Endometrium (tissue), 2 donors: ENCODE data around the gene TTC8.

ENCODE experiments used
- FAIRE-seq: peaks from 2 replicates; lab custom pipeline; 2012; peaks lifted over from hg19 to GRCh38; lab: Jason Lieb, UNC
- donor health status: control.
- donor health status: control.

Gene TTC8

GRCh38 chr14:88868558-88869159 lies 44.2 kb downstream of the TTC8 start:
- no peak for FAIRE-seq

GRCh38 chr14:88870777-88871176 lies 46.3 kb downstream of the TTC8 start:
- FAIRE-seq, result no peak

- no peak for FAIRE-seq
Observed at GRCh38 chr14:88871429-88871828, 47.0 kb downstream of the TTC8 start.

DNA sequence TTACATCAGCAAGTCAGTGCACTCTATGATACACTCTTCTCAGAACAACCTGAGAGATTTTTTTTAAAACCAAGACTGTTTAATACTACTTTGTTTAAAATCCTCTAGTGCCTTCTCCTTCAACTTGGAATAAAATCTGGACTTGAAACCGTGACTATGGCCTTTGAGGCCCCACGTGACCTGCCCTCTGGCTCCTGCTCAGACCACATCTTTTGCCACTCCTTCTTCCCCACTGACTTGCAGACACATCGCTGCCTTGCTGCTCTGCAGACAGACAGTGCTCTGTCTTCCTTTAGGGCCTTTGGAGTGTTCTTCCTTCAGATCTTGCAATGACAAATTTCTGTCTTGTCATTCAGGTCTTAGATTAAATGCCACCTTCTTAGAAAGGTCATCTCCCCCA lies 48.5 kb downstream of the TTC8 start:
- no peak for FAIRE-seq

DNA sequence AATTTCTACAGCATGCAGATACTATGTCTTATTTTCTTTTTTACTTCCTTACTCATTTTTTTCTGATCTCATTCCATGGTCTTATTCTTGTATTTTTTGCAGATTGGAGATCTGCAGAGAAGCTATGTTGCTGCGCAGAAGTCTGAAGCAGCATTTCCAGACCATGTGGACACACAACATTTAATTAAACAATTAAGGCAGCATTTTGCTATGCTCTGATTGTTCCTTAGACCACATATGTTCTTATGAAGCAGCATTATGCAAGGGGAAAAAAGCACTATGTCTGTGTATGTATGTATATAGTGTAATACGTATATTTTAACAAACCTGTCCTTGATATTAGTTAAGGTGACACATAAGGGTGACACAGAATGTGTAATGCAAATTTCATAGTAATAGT lies 52.7 kb downstream of the TTC8 start:
- no peak for FAIRE-seq

- no peak for FAIRE-seq
Observed at GRCh38 chr14:88879022-88879421, 54.6 kb downstream of the TTC8 start.

DNA sequence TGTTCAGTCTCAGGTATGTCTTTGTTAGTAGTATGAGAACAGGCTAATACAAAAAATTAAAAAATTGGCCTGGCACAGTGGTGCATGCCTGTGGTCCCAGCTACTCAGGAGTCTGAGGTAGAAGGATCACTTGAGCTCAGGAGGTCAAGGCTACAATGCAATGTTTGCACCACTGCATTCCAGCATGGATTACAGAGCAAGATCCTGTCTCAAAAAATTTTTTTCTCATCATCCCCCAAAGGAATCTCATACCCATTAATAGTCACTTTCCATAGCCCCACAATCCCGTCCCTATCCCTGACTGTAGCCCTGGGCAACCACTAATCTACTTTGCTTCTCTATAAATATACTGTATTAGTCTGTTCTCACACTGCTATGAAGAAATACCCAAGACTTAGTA lies 57.8 kb downstream of the TTC8 start:
- no peak for FAIRE-seq

- FAIRE-seq, result no peak
Observed at GRCh38 chr14:88895116-88895515, 70.7 kb downstream of the TTC8 start.

DNA sequence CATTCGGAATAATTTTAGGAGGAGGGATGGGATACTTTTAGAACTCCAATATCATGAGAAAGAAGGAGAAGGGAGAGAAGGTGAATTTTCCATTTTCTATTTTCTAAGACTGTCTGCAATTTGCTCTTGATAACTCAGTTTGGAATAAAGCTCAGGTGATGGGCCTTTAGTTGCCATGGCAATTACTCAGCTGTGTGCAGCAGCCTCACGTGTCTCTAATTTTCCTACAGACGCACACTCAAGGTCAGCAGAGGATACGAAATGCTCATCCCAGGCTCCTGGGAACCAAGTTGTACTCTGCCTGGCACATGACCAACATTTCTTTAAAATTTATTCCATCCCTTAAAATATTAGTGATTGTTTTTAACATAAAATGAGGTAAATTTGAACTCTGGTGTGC lies 76.7 kb downstream of the TTC8 start:
- no peak for FAIRE-seq

DNA sequence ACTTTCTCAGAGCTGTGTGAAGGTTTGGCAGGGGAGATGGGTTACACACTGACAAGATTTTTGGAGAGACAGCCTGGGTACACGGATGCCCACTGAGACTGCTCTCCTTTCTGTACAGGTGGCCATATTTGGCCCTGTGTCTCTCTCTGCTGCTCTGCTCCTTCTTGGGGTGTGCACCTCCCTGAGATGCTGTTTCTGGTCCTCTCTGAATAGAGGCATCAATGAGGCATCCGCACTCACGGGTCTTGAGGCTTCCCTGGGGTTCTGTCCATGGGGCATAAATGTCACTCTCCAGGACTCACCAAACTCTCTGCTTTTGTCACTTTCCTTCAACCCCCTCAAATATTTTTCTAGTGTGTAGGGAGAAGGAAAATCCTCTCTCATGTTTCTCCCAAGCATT lies 77.5 kb downstream of the TTC8 start:
- FAIRE-seq, result no peak

DNA sequence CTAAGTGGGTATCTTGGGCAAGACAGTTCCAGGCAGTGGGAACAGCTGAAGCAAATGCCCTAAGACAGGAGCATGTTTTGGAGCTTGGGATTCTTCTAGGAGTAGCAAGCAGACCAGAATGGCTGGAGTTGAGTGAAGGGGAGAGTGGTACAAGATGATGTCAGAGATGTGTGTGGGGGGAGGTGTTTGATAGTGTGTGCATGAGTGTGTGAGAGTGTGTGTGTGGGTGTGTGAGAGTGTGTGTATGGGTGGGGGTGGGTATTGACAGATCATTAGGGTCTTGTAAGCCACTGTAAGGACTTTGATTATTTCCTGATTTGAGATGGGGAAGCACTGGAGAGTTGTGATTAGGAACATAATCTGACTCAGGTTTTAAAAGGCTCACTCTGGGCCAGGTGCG lies 78.4 kb downstream of the TTC8 start:
- FAIRE-seq, result no peak

- FAIRE-seq, result no peak
Observed at GRCh38 chr14:88904206-88904647, 79.8 kb downstream of the TTC8 start.

DNA sequence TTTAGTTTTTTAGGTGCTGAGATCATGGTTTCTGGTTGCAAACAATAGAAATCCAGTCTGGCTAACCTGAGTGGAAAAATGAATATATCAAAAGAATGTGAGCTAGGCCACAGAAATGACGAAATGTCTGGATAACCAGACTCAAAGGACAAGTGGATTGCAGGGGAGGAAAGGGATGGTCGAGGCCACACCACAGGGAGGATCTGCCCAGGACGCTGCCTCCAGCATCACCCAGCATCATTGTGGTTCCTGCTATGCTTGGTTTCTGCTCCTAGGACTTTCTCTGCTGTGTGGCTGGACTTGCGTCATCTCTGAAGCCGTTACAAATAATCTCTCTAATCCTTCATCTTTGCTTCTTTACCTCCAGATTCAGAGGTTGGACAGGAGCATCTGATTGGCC lies 80.4 kb downstream of the TTC8 start:
- no peak for FAIRE-seq

- FAIRE-seq, result no peak
Observed at GRCh38 chr14:88908216-88908615, 83.8 kb downstream of the TTC8 start.

DNA sequence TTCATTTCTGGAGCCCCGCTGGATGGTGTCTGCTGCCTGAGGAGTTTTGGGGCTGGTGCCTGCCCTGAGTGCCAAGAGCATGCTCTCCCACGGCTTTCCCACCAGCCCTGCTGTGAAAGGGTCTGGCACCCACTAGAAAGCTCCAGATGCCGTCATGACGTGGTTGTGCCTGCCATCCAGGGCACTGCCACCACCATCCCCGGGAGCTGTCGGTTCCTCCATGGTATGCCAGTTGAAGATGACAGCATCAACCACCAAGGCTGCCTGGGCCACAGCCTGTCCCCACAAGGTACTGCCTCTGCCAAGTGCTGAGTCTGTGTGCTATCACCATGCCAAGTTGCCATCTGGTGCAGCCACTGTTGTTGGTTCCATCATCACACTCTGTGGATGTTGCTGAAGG lies 85.9 kb downstream of the TTC8 start:
- FAIRE-seq, result no peak

DNA sequence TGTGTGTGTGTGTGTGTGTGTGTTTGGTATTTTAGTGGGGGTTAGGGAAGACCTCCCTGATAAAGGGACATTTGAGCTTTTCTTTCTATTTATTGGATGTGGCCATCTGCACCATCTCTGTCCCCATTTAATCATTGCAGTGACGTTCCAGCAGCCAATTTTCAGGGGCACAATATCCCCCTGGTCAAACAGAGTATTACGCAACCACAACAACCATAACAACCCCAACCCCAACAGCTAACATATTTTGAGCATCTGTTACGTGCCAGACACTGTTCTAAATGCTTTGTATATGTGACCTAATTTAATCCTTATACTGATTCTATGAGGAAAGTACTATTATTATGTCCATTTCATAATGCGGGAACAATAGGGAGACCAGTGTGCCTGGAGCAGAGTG lies 87.4 kb downstream of the TTC8 start:
- FAIRE-seq, result no peak

DNA sequence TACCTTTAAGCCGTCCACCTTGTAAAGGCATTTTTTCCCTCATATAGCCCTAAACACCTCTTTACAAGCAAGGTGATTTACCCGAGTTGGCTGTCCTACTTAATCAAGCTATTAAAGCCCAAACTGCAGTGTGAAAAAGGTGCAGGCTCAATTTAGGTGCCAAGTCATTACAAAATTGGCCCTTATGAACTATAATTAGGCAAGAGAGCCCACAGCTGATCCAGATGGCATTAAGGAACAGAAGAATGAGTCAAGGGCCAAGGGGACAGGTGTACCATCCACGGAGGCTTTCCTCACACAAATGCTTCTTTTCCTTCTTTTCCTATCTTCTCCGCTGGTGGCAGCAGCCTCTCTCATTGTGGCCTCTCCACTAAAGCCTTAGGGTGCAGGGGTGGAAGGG lies 90.5 kb downstream of the TTC8 start:
- no peak for FAIRE-seq

DNA sequence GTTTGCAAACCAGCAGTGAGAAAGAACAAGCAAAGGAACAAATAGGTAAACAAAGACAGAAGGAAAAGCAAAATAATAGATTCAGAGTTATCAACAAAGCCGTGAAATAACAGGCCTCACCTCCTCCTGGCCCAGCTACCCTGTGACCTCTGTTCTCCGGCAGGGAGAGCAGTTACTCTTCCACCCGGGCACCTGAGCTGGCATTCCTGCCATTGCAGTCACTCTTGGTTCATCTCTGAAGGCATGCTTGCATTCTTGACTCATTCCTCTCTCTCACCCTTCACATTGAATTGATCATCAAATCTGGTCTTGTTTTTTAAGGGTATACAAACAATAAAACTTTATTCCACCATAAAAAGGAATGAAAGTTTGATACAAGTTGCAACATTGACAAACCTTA lies 95.1 kb downstream of the TTC8 start:
- FAIRE-seq, result no peak
